Vagina (tissue), 2 donors: ENCODE measurements around the gene TBXAS1. TPM values are rescaled to one million over a fixed set of nuclear protein-coding genes. Genes with fewer than 3 reads are reported as not detected.

Experiments used
- DNase-seq, 2 donors: peaks; one replicate each; pipeline ENCODE4 v3.0.0-alpha.2; 2017; ENCODE audit errors: extremely low spot score in 2 of 2
- H3K27ac ChIP-seq: fragments of 200-600 bp; sonication (generic); one replicate; pipeline ENCODE4 v1.5.1; 2019
- H3K27me3 ChIP-seq: fragments of 200-600 bp; sonication (generic); one replicate; pipeline ENCODE4 v1.5.1; 2019
- H3K36me3 ChIP-seq, 2 donors: fragments of 200-600 bp; sonication (generic); one replicate each; pipeline ENCODE4 v1.5.1; 2017 to 2019
- H3K4me1 ChIP-seq: fragments of 200-600 bp; sonication (generic); one replicate; pipeline ENCODE4 v1.5.1; 2019
- H3K4me3 ChIP-seq, 2 donors: fragments of 200-600 bp; sonication (generic); 1 replicate in 1 of 2; 2 replicates in 1 of 2; pipeline ENCODE4 v1.5.1; 2016 to 2019
- H3K9me3 ChIP-seq: fragments of 200-600 bp; sonication (generic); one replicate; pipeline ENCODE4 v1.5.1; 2019
- POLR2A ChIP-seq, 2 donors: fragments of 450-650 bp; IDR thresholded peaks; one replicate each; pipeline ENCODE4 v1.6.1; 2017; ENCODE audit warnings: antibody characterized with exemption in 2 of 2, mild to moderate bottlenecking in 2 of 2, moderate library complexity in 2 of 2
- POLR2AphosphoS5 ChIP-seq, 2 donors: sonication (generic); formaldehyde crosslinking; IDR thresholded peaks; one replicate each; pipeline ENCODE4 v1.9.0; 2017; ENCODE audit warnings: antibody characterized with exemption in 2 of 2, mild to moderate bottlenecking in 2 of 2, low read depth in 1 of 2; ENCODE audit not compliant: insufficient read depth in 1 of 2
- intact Hi-C: fragments of 100-400 bp; cut with DNase I; formaldehyde crosslinking; loops from one replicate; pipeline ENCODE4 v1.15.1; 2023
- total RNA-seq: library from RNA; depleted of rRNA; stranded (reverse); fragments of >200 nt; gene quantifications from one replicate; pipeline ENCODE4 v1.2.3, GENCODE V29; 2016
- TF ChIP-seq, protein P1 (sequence below), 3 experiments: fragments of 450-650 bp in 2 of 3; fragments of 200-600 bp in 1 of 3; sonication (generic) in 1 of 3; IDR thresholded peaks; one replicate each; pipeline ENCODE4 v1.5.1; 2017 to 2019; ENCODE audit warnings: antibody characterized with exemption in 3 of 3, mild to moderate bottlenecking in 2 of 3, moderate library complexity in 2 of 3

TBXAS1 gene
- total RNA-seq, 1 donor from 2014 or later, result 18.4 TPM

DNA sequence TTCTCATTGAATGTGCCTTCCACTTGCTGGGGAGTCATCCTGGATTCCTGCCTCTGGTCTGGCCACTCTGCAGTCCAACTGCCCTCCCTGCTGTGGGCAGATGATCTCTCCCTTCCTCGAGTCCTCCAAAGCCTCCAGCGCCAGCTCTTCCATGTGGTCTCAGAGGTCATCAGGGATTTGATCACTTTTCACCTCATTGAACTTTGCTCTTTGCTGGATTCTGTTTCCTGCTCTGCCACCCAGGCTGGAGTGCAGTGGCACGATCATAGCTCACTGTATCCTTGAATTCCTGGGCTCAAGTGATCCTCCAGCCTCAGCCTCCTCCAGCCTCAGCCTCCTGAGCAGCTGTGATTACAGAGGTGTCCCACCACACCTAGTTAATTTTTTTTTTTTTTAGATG is 22.1 kb upstream of the TBXAS1 start:
- H3K9me3 ChIP-seq, result no peaks in the 10 kb centered on the region

DNA sequence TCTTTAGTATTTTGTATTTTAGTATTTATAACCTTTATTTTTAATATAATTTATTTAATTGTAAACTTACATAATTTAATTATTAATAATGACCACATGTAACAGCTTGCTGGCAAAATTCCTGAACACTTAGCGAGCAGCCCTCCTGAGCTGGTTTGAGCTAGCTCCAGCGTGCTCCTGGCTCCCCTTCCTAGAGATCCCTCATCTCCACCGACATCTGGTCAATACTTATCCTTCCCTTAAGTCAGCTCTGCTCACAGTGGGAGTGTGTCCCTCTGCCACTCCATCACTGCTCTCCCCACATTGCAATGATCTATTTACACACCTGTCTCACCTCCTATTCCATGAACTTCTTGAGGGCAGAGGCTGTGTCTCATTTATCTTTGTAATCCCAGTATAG is 20.6 kb upstream of the TBXAS1 start:
- no peaks in the 10 kb centered on the region for H3K27me3 ChIP-seq
- H3K36me3 ChIP-seq, result no peaks in the 10 kb centered on the region
- H3K4me3 ChIP-seq, result no peak overlapping the region
- intact Hi-C loops, result no loop called here
- H3K9me3 ChIP-seq, result no peaks in the 10 kb centered on the region
- no peaks in the 10 kb centered on the region for H3K4me1 ChIP-seq
- no peak overlapping the region for H3K27ac ChIP-seq
- no peak for TF ChIP-seq POLR2AphosphoS5 (IDR thresholded peaks at IDR 0.05; ENCODE audit: insufficient read depth in 1 of 2, low read depth in 1 of 2)
- no peak for TF ChIP-seq POLR2A (IDR thresholded peaks at IDR 0.05)
- TF ChIP-seq, protein P1, sequence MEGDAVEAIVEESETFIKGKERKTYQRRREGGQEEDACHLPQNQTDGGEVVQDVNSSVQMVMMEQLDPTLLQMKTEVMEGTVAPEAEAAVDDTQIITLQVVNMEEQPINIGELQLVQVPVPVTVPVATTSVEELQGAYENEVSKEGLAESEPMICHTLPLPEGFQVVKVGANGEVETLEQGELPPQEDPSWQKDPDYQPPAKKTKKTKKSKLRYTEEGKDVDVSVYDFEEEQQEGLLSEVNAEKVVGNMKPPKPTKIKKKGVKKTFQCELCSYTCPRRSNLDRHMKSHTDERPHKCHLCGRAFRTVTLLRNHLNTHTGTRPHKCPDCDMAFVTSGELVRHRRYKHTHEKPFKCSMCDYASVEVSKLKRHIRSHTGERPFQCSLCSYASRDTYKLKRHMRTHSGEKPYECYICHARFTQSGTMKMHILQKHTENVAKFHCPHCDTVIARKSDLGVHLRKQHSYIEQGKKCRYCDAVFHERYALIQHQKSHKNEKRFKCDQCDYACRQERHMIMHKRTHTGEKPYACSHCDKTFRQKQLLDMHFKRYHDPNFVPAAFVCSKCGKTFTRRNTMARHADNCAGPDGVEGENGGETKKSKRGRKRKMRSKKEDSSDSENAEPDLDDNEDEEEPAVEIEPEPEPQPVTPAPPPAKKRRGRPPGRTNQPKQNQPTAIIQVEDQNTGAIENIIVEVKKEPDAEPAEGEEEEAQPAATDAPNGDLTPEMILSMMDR (IDR thresholded peaks at IDR 0.05), result no peak
- peak in 1 of 2 donors; percentile 37 for DNase-seq

More for the DNA sequence above, 22.1 kb upstream of the TBXAS1 start:
- Histone ChIP-seq H3K4me3 (no peak overlapping the region), H3K27ac (no peak overlapping the region), H3K27me3 (no peaks in the 10 kb centered on the region), H3K36me3 (no peaks in the 10 kb centered on the region), H3K4me1 (no peaks in the 10 kb centered on the region)
- DNase-seq, result no peak
- intact Hi-C loops, result no loop called here
- no peak for TF ChIP-seq POLR2AphosphoS5 (IDR thresholded peaks at IDR 0.05; ENCODE audit: insufficient read depth in 1 of 2, low read depth in 1 of 2)
- TF ChIP-seq, protein P1 (IDR thresholded peaks at IDR 0.05), result no peak
- no peak for TF ChIP-seq POLR2A (IDR thresholded peaks at IDR 0.05)

DNA sequence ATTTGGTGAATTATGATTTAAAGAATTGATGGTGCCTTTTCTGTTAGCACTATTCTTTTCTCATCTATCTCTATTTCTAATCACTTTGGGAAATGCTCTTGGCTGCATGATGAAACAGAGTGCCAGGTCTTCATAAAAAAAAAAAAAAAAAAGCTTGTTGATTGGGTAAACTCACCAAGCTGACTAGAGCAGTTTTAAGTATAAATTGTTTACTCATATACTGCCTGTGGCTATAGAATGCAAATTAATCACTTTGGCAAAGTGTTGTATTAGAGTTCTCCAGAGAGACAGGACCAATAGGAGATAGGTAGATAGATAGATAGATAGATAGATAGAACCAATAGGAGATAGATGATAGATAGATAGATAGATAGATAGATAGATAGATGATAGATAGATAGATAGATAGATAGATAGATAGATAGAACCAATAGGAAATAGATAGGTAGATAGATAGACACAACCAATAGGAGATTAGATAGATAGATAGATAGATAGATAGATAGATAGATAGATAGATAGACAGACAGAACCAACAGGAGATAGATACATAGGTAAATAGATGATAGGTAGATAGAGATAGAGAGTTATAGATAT is 20.1 kb upstream of the TBXAS1 start:
- intact Hi-C loops, result no loop called here
- no peak for DNase-seq
- TF ChIP-seq, protein P1 (IDR thresholded peaks at IDR 0.05), result no peak
- TF ChIP-seq POLR2A (IDR thresholded peaks at IDR 0.05) (no peak), POLR2AphosphoS5 (IDR thresholded peaks at IDR 0.05; ENCODE audit: insufficient read depth in 1 of 2, low read depth in 1 of 2) (no peak)
- Histone ChIP-seq H3K36me3 (no peaks in the 10 kb centered on the region), H3K27ac (no peak overlapping the region), H3K4me3 (no peak overlapping the region), H3K27me3 (no peaks in the 10 kb centered on the region), H3K9me3 (no peaks in the 10 kb centered on the region), H3K4me1 (no peaks in the 10 kb centered on the region)

DNA sequence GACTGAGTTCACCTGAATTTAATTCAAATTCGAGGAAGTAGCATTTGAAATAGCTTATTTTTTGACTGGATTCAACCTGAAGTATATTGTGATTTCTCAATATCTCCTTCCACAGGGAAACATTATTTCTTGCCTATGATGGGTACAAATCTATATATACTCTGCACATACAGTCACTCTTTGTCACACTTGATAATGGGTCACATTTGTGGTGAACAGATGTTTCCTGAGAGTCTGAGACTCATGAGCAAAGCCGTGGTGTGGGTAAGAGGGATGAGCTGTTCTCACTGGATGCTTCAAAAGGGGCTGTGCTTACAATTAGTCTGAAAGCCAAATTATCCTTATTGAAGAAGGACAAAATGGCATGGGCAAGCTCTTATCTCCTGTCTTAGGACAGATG is 18.0 kb upstream of the TBXAS1 start:
- no peak for TF ChIP-seq POLR2AphosphoS5 (IDR thresholded peaks at IDR 0.05; ENCODE audit: insufficient read depth in 1 of 2, low read depth in 1 of 2)
- TF ChIP-seq, protein P1 (IDR thresholded peaks at IDR 0.05), result no peak
- no peak for TF ChIP-seq POLR2A (IDR thresholded peaks at IDR 0.05)
- DNase-seq, result no peak
- no peaks in the 10 kb centered on the region for H3K4me1 ChIP-seq
- H3K27me3 ChIP-seq, result no peaks in the 10 kb centered on the region
- H3K4me3 ChIP-seq, result no peak overlapping the region
- no peaks in the 10 kb centered on the region for H3K9me3 ChIP-seq
- intact Hi-C loops, result no loop called here
- H3K27ac ChIP-seq, result no peak overlapping the region
- no peaks in the 10 kb centered on the region for H3K36me3 ChIP-seq

DNA sequence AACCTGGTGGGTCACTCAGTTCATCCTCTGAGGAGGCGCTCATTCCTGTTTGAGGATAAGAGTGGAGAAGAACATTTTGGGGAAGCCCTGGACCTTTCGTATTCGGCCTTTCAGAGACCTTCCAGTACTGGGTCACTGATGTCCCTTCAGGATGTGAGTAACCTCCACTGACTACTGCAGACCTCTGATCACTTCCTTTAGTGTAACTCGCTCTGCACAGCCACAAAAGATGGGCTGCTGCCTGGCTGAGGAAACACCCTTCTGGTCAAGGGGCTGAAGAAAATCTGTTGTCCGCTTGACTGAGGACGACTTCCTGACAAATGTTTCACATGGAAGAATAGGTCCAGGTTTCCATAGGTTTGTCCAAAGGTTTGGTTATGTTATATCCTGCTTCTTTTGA is 15.9 kb upstream of the TBXAS1 start:
- Histone ChIP-seq H3K27ac (no peak overlapping the region), H3K4me3 (no peak overlapping the region), H3K36me3 (no peaks in the 10 kb centered on the region), H3K27me3 (no peaks in the 10 kb centered on the region), H3K4me1 (no peaks in the 10 kb centered on the region), H3K9me3 (no peaks in the 10 kb centered on the region)
- intact Hi-C loops, result no loop called here
- TF ChIP-seq POLR2AphosphoS5 (IDR thresholded peaks at IDR 0.05; ENCODE audit: insufficient read depth in 1 of 2, low read depth in 1 of 2) (no peak), POLR2A (IDR thresholded peaks at IDR 0.05) (no peak)
- TF ChIP-seq, protein P1 (IDR thresholded peaks at IDR 0.05), result no peak
- peak in 1 of 2 donors; percentile 49 for DNase-seq
